ENCODE results near the gene ASTN2. TPM values are rescaled to one million over a fixed set of nuclear protein-coding genes. Genes with fewer than 3 reads are reported as not detected.

The ASTN2 gene
- total and polyA plus RNA-seq, 2 experiments from 2014 or later = 5.6 to 7.7 TPM

DNA sequence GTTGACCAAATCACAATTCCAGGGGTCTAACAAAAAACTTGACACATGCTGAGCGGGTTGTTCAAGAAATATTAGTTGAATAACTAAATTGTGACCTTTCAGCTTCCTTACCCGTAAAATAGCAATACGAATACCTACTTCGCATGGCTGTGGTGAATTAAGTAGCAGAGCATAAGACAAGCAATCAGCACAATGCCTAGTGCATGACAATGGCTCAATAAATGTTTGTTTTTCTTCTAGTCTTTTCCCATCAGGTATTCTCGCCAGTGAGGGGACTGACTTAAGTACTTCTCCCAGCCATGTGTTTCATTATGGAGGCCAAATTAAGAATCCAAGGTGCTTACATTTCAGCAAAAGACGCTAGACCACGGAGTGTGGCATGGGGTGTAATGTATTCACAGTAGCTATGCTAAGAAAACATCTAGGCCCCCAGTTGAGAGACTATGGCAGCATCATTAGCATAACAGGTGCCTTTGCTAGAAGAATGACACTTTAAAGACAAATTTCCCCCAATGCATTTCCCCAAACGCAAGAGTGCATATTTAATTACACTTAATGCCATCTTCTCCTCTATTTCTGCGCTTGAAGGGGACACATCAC lies 145.9 kb downstream of the ASTN2 start:
- no peaks in the 10 kb centered on the region for H3K36me3 ChIP-seq
- no peak for DNase-seq (ENCODE audit: low read depth in 1 of 2, low spot score in 1 of 2)
- TF ChIP-seq, protein P1, sequence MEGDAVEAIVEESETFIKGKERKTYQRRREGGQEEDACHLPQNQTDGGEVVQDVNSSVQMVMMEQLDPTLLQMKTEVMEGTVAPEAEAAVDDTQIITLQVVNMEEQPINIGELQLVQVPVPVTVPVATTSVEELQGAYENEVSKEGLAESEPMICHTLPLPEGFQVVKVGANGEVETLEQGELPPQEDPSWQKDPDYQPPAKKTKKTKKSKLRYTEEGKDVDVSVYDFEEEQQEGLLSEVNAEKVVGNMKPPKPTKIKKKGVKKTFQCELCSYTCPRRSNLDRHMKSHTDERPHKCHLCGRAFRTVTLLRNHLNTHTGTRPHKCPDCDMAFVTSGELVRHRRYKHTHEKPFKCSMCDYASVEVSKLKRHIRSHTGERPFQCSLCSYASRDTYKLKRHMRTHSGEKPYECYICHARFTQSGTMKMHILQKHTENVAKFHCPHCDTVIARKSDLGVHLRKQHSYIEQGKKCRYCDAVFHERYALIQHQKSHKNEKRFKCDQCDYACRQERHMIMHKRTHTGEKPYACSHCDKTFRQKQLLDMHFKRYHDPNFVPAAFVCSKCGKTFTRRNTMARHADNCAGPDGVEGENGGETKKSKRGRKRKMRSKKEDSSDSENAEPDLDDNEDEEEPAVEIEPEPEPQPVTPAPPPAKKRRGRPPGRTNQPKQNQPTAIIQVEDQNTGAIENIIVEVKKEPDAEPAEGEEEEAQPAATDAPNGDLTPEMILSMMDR (IDR thresholded peaks at IDR 0.05; ENCODE audit: low read depth, low read length) = no peak
- no peaks in the 10 kb centered on the region for H3K27me3 ChIP-seq
- H3K4me3 ChIP-seq = no peak overlapping the region
- H3K27ac ChIP-seq = no peak overlapping the region
- H3K9me3 ChIP-seq (ENCODE audit: low read depth) = no peaks in the 10 kb centered on the region
- H3K4me1 ChIP-seq (ENCODE audit: low read depth) = peaks cover 2% of the 10 kb centered on the region

DNA sequence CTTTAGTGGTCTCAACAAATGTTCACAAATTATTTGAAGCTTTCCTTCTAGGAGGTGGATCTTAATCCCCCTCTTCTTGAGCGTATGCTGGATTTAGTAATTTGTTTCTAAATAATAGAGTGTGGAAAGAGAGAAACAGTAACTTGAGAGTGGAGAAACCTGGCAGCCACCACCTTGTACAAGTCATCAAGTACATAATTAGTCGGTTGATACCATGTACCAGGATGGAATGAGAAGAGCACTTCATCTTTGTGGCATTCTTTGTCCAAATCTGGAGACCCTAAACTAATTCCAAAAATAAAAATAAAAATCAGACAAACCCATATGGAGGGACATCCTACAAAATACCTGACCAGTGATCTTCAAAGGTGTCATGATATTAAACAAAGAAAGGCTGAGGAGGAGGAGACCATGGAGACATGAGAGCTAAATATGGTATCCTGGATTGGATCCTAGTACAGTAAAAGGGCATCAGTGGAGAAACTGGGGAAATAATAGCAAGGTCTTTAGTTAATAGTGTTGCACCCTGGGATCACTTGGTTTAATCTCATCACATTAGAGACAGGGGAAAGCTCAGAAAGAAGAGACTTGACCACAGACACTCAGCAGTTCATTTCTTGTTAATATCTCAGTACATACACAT lies 147.9 kb downstream of the ASTN2 start:
- no peaks in the 10 kb centered on the region for H3K4me1 ChIP-seq (ENCODE audit: low read depth)
- no peak for DNase-seq (ENCODE audit: low read depth in 1 of 2, low spot score in 1 of 2)
- no peaks in the 10 kb centered on the region for H3K36me3 ChIP-seq
- TF ChIP-seq, protein P1 (IDR thresholded peaks at IDR 0.05; ENCODE audit: low read depth, low read length) = no peak
- H3K27me3 ChIP-seq = no peaks in the 10 kb centered on the region
- H3K9me3 ChIP-seq (ENCODE audit: low read depth) = no peaks in the 10 kb centered on the region
- H3K4me3 ChIP-seq = no peak overlapping the region
- no peak overlapping the region for H3K27ac ChIP-seq

GRCh38 chr9:117265253-117265652 lies 149.6 kb downstream of the ASTN2 start:
- Histone ChIP-seq H3K4me1 (ENCODE audit: low read depth) (no peaks in the 10 kb centered on the region), H3K36me3 (no peaks in the 10 kb centered on the region), H3K9me3 (ENCODE audit: low read depth) (no peaks in the 10 kb centered on the region), H3K4me3 (no peak overlapping the region), H3K27ac (no peak overlapping the region), H3K27me3 (no peaks in the 10 kb centered on the region)
- TF ChIP-seq, protein P1 (IDR thresholded peaks at IDR 0.05; ENCODE audit: low read depth, low read length) = no peak
- no peak for DNase-seq (ENCODE audit: low read depth in 1 of 2, low spot score in 1 of 2)

- no peak for DNase-seq (ENCODE audit: low read depth in 1 of 2, low spot score in 1 of 2)
- Histone ChIP-seq H3K27ac (no peak overlapping the region), H3K4me1 (ENCODE audit: low read depth) (no peaks in the 10 kb centered on the region), H3K27me3 (no peaks in the 10 kb centered on the region), H3K9me3 (ENCODE audit: low read depth) (no peaks in the 10 kb centered on the region), H3K36me3 (no peaks in the 10 kb centered on the region), H3K4me3 (no peak overlapping the region)
- TF ChIP-seq, protein P1 (IDR thresholded peaks at IDR 0.05; ENCODE audit: low read depth, low read length) = no peak
Observed at GRCh38 chr9:117258184-117258866, 156.5 kb downstream of the ASTN2 start.

GRCh38 chr9:117253261-117253660 lies 161.6 kb downstream of the ASTN2 start:
- Histone ChIP-seq H3K4me3 (no peak overlapping the region), H3K4me1 (ENCODE audit: low read depth) (no peaks in the 10 kb centered on the region), H3K9me3 (ENCODE audit: low read depth) (no peaks in the 10 kb centered on the region), H3K27me3 (no peaks in the 10 kb centered on the region), H3K36me3 (no peaks in the 10 kb centered on the region), H3K27ac (no peak overlapping the region)
- no peak for DNase-seq (ENCODE audit: low read depth in 1 of 2, low spot score in 1 of 2)
- TF ChIP-seq, protein P1 (IDR thresholded peaks at IDR 0.05; ENCODE audit: low read depth, low read length) = no peak
